ENCODE results near the gene BCAM. TPM values are rescaled to one million over a fixed set of nuclear protein-coding genes. Genes with fewer than 3 reads are reported as not detected.
"Not testable (repeated sequence)": the region's sequence is repeated elsewhere in the genome, so short reads cannot be mapped to it uniquely, and the experiment has no call there.

The BCAM gene
- total RNA-seq, 2 experiments from 2014 or later: not detected

DNA sequence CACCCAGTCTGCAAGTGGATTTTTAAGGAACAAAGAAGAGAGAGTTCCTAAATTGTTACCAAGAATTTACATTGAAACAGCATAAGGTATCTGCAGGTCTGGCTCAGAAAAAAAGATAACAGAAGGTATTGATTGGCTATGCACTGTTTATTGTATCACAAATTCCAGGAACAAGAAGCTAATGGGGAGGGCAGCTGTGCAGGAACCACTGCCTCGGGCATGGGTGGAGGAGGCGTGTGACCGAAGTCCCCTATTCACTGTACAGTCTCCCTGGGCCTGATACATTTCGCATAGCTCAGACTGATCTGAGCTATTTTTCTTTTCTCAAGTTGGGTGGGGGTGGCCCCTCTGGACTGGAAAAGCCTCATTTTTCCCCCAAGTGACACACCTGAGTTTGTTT, 48.9 kb downstream of the BCAM start:
- ATAC-seq (no peak), DNase-seq (no peak)
- CTCF ChIA-PET: no interaction called here
- H3K4me3 Mint-ChIP-seq: no peak overlapping the region
- H3K27me3 Mint-ChIP-seq: peaks cover 4% of the 10 kb centered on the region
- POLR2A ChIA-PET: no interaction called here
- H3K4me1 Mint-ChIP-seq: no peaks in the 10 kb centered on the region
- intact Hi-C loops (cut with DNase I, micrococcal nuclease): no loop called here
- no peaks in the 10 kb centered on the region for H3K9me3 Mint-ChIP-seq (ENCODE audit: low read depth)
- H3K36me3 Mint-ChIP-seq (ENCODE audit: low read depth): no peaks in the 10 kb centered on the region
- H3K27ac Mint-ChIP-seq: no peak overlapping the region

DNA sequence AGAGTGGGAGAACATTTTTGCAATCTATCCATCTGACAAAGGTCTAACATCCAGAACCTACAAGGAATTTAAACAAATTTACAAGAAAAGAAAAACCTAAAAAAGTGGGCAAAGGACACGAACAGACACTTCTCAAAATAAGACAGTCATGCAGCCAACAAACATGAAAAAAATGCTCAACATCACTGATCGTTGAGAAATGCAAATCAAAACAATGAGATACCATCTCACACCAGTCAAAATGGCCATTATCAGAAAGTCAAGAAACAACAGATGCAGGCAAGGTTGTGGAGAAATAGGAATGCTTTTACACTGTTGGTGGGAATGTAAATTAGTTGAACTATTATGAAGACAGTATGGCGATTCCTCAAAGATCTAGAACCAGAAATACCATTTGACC, 52.7 kb downstream of the BCAM start:
- H3K27ac Mint-ChIP-seq; CTCF ChIA-PET; H3K4me1 Mint-ChIP-seq; H3K9me3 Mint-ChIP-seq (ENCODE audit: low read depth); intact Hi-C loops (cut with DNase I, micrococcal nuclease); H3K4me3 Mint-ChIP-seq; H3K36me3 Mint-ChIP-seq (ENCODE audit: low read depth); DNase-seq; ATAC-seq; POLR2A ChIA-PET; H3K27me3 Mint-ChIP-seq: not testable (repeated sequence)

DNA sequence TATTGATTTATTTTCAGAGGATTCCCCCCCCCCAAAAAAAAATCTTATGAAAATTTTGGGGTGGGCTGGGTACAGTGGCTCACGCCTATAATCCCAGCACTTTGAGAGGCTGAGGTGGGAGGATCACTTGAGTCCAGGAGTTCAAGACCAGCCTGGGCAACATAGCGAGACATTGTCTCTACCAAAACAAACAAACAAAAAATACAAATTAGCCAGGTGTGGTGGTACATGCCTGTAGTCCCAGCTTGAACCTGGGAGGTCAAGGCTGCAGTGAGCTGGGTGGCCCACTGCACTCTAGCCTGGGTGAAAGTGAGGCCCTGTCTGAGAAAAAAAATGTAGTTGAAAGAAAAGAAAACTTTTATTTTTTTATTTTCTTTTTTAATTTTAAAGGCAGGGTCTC, 55.1 kb downstream of the BCAM start:
- ChIA-PET POLR2A (no interaction called here), CTCF (no interaction called here)
- no peaks in the 10 kb centered on the region for H3K36me3 Mint-ChIP-seq (ENCODE audit: low read depth)
- no peak overlapping the region for H3K4me3 Mint-ChIP-seq
- H3K9me3 Mint-ChIP-seq (ENCODE audit: low read depth): no peaks in the 10 kb centered on the region
- no peak overlapping the region for H3K27ac Mint-ChIP-seq
- H3K4me1 Mint-ChIP-seq: no peaks in the 10 kb centered on the region
- intact Hi-C loops (cut with DNase I, micrococcal nuclease): no loop called here
- ATAC-seq (no peak), DNase-seq (no peak)
- peaks cover 2% of the 10 kb centered on the region for H3K27me3 Mint-ChIP-seq

DNA sequence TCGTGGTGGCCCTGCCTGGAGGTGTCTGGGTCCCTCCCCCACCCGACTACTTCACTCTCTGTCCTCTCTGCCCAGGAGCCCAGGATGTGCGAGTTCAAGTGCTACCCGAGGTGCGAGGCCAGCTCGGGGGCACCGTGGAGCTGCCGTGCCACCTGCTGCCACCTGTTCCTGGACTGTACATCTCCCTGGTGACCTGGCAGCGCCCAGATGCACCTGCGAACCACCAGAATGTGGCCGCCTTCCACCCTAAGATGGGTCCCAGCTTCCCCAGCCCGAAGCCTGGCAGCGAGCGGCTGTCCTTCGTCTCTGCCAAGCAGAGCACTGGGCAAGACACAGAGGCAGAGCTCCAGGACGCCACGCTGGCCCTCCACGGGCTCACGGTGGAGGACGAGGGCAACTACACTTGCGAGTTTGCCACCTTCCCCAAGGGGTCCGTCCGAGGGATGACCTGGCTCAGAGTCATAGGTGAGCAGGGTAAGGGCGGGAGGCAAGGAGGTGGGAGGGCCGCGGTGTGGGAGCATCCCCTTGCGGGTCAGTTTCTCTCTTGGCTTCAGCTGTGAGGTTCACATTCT, 56.4 kb downstream of the BCAM start:
- ATAC-seq (no peak), DNase-seq (no peak)
- no peaks in the 10 kb centered on the region for H3K36me3 Mint-ChIP-seq (ENCODE audit: low read depth)
- H3K4me1 Mint-ChIP-seq: no peaks in the 10 kb centered on the region
- CTCF ChIA-PET: no interaction called here
- no peak overlapping the region for H3K4me3 Mint-ChIP-seq
- no peak overlapping the region for H3K27ac Mint-ChIP-seq
- POLR2A ChIA-PET: no interaction called here
- H3K27me3 Mint-ChIP-seq: no peaks in the 10 kb centered on the region
- intact Hi-C loops (cut with DNase I, micrococcal nuclease): no loop called here
- H3K9me3 Mint-ChIP-seq (ENCODE audit: low read depth): no peaks in the 10 kb centered on the region

DNA sequence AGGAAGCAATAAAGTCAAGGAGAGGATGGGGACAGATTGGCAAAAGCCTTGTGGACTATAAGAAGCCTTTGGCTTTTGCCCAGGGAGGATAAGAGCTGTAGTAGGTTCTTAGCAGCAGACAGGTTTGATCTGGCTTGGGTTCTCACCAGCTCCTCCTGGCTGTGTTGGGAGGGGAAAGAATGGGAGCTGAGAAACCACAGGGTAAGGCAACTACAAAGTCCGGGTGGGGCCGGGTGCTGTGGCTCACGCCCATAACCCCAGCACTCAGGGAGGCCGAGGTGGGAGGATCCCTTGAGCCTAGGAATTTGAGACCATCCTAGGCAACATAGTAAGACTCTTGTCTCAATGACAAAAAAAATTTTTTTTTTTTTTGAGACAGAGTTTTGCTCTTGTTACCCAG, 57.8 kb downstream of the BCAM start:
- ATAC-seq: no peak
- POLR2A ChIA-PET: no interaction called here
- no peaks in the 10 kb centered on the region for H3K4me1 Mint-ChIP-seq
- H3K9me3 Mint-ChIP-seq (ENCODE audit: low read depth): no peaks in the 10 kb centered on the region
- CTCF ChIA-PET: no interaction called here
- no peak overlapping the region for H3K4me3 Mint-ChIP-seq
- DNase-seq: no peak
- H3K36me3 Mint-ChIP-seq (ENCODE audit: low read depth): no peaks in the 10 kb centered on the region
- intact Hi-C loops (cut with DNase I, micrococcal nuclease): no loop called here
- H3K27me3 Mint-ChIP-seq: no peaks in the 10 kb centered on the region
- H3K27ac Mint-ChIP-seq: no peak overlapping the region

DNA sequence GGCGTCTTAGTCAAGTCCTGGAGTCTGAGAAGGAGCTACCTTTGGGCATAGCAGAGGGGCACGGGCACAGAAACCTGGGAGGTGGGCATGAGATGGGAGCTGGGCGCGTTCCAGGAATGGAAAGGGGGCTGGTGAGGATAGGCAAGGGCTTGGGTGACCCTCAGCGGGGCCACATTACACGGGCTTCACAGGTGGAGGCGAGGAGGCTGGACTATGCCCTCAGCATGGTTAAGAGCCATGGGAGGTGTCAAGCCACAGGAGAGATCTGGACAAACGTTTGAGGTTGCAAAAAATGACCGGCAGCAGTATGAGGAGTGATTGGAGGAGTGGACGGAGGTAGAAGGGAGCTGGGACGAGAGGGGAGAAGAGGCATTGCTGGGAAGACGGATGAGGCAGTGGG, 58.7 kb downstream of the BCAM start:
- no peaks in the 10 kb centered on the region for H3K4me1 Mint-ChIP-seq
- POLR2A ChIA-PET: no interaction called here
- CTCF ChIA-PET: no interaction called here
- H3K27ac Mint-ChIP-seq: no peak overlapping the region
- intact Hi-C loops (cut with DNase I, micrococcal nuclease): no loop called here
- ATAC-seq (no peak), DNase-seq (no peak)
- H3K27me3 Mint-ChIP-seq: no peaks in the 10 kb centered on the region
- no peaks in the 10 kb centered on the region for H3K9me3 Mint-ChIP-seq (ENCODE audit: low read depth)
- H3K36me3 Mint-ChIP-seq (ENCODE audit: low read depth): no peaks in the 10 kb centered on the region
- H3K4me3 Mint-ChIP-seq: no peak overlapping the region

DNA sequence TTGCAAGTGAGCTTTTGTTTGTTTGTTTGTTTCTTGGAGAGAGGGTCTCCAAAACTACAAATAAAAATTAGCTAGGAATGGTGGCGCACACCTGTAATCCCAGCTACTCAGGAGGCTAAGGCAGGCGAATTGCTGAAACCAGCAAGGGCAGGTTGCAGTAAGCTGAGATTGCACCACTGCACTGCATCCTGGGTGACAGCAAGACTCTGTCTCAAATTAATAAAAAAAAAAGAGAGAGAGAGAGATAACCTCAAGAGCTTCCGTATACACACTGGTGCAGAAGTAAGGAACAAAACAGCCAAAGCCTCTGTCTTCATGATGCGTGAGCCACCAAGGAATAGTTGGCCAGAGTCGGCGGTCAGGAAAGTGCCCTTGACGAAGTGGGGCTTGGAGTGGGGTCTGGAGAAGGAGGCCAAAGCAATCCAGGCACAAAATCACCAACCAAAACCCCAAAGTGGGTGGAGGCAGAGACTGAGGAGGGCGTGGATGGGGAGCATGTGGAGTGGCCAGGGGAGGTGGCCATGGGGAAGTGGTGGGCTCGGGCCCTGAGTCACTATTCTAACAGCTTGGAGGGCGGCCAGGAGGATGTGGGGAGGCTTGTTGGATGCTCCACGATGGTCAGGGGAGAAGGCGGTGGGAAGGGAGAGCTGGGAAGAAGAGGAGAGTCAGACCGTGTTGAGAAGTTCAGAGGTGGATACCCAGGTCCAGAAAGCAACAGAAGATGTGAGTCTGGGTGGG, 61.0 kb downstream of the BCAM start:
- no peaks in the 10 kb centered on the region for H3K27me3 Mint-ChIP-seq
- POLR2A ChIA-PET: no interaction called here
- DNase-seq (no peak), ATAC-seq (no peak)
- no peaks in the 10 kb centered on the region for H3K9me3 Mint-ChIP-seq (ENCODE audit: low read depth)
- intact Hi-C loops (cut with DNase I, micrococcal nuclease): no loop called here
- no peak overlapping the region for H3K4me3 Mint-ChIP-seq
- H3K4me1 Mint-ChIP-seq: no peaks in the 10 kb centered on the region
- no peak overlapping the region for H3K27ac Mint-ChIP-seq
- no peaks in the 10 kb centered on the region for H3K36me3 Mint-ChIP-seq (ENCODE audit: low read depth)
- CTCF ChIA-PET: interaction anchor here (0.7 to 1.3 kb wide), 3 partner anchors 11 to 317 kb away, joined by 3 to 4 read pairs (median 3); no protein-coding TSS in a partner anchor

Other genes starting within 250 kb of the BCAM start
- gene IGSF23, start 195.5 kb upstream of the BCAM start, total RNA-seq: not detected
- gene PVR, start 165.2 kb upstream of the BCAM start, total RNA-seq: 10 to 100 TPM; 10.9 to 11.3 TPM
- under 1 TPM; 0.56 to 0.73 TPM for gene CEACAM19, start 137.6 kb upstream of the BCAM start, total RNA-seq
- gene CEACAM16, start 110.0 kb upstream of the BCAM start, total RNA-seq: not detected
- gene BCL3, start 60.4 kb upstream of the BCAM start, total RNA-seq: 10 to 100 TPM; 56.2 to 81.5 TPM
- not detected for gene CBLC, start 31.2 kb upstream of the BCAM start, total RNA-seq
- under 1 TPM; 0.80 to 0.93 TPM for gene NECTIN2, start 37.2 kb downstream of the BCAM start, total RNA-seq
- gene TOMM40, start 82.2 kb downstream of the BCAM start, total RNA-seq: 100 to 1,000 TPM; 120 to 132 TPM
- under 1 TPM; 0.55 to 0.70 TPM for gene APOE, start 96.7 kb downstream of the BCAM start, total RNA-seq
- gene APOC1, start 105.5 kb downstream of the BCAM start, total RNA-seq: 1 to 10 TPM; 2.8 to 2.9 TPM
- not detected for gene APOC4, start 133.1 kb downstream of the BCAM start, total RNA-seq
- gene APOC2, start 136.9 kb downstream of the BCAM start, total RNA-seq: not detected
- gene CLPTM1, start 146.3 kb downstream of the BCAM start, total RNA-seq: 10 to 100 TPM; 41.6 to 44.1 TPM
- gene RELB, start 192.4 kb downstream of the BCAM start, total RNA-seq: 10 to 100 TPM; 43.8 to 51.2 TPM
- 100 to 1,000 TPM; 101 to 103 TPM for gene CLASRP, start 229.9 kb downstream of the BCAM start, total RNA-seq

Measured in activated CD4-positive, alpha-beta T cell treated with anti-CD3 and anti-CD28 coated beads for 36 hours (primary cell).